NB4 (cell line): ENCODE results near the gene CHRNE.

Experiments
- DNase-seq: peaks from one replicate; pipeline ENCODE4 v3.0.0; 2010; ENCODE audit warnings: low read depth
- H3K4me3 ChIP-seq: one replicate; pipeline ENCODE4 v1.5.1; 2011; ENCODE audit warnings: mild to moderate bottlenecking, low read depth, low read length, moderate library complexity
- MAX ChIP-seq: IDR thresholded peaks from 2 replicates; pipeline ENCODE4 v1.6.1; 2011; ENCODE audit warnings: low read depth, low read length
- MYC ChIP-seq: IDR thresholded peaks from 2 replicates; pipeline ENCODE4 v1.6.1; 2011; ENCODE audit warnings: low read depth, low read length
- POLR2A ChIP-seq: IDR thresholded peaks from 2 replicates; pipeline ENCODE4 v1.6.1; 2011; ENCODE audit warnings: mild to moderate bottlenecking; ENCODE audit not compliant: insufficient read length; ENCODE audit errors: extremely low read depth
- TF ChIP-seq, protein P1 (sequence below): IDR thresholded peaks from one replicate; pipeline ENCODE4 v1.5.1; 2012; ENCODE audit warnings: low read depth, low read length

CHRNE gene

DNA sequence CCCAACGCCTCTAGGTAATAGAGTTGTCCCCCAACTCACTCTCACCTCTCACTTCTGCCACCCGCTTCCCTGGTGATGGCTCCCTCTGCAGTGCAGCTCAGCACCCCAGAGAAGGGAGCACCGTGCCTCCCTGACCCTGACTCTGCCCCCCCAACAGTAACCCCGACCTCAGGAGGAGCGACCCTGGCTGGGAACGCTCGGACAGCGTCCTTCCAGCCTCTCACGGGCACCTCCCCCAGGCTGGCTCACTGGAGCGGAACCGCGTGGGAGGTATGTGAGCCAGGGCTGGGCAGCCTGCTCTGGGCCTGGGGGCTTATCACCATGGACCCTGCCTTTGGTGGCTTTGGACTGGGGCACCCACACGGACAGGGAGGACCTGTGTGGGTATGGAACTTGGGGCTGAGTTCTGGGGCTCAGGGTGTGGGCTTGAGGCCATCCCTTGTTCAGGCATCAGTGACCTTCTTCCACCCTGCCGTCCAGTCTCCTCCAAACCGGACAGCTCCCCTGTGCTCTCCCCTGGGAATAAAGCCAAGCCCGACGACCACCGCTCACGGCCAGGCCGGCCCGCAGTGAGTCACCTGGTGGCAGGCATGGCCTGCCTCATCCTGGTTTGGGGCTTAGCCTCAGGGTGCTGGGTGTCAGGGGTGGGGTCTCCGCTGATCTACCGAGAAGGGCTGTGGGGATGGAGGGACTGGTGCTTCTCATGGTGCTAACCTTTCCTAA, 10.2 kb downstream of the CHRNE start:
- no peak overlapping the region for H3K4me3 ChIP-seq
- TF ChIP-seq POLR2A (no peak), MAX (no peak), MYC (no peak)
- TF ChIP-seq, protein P1, sequence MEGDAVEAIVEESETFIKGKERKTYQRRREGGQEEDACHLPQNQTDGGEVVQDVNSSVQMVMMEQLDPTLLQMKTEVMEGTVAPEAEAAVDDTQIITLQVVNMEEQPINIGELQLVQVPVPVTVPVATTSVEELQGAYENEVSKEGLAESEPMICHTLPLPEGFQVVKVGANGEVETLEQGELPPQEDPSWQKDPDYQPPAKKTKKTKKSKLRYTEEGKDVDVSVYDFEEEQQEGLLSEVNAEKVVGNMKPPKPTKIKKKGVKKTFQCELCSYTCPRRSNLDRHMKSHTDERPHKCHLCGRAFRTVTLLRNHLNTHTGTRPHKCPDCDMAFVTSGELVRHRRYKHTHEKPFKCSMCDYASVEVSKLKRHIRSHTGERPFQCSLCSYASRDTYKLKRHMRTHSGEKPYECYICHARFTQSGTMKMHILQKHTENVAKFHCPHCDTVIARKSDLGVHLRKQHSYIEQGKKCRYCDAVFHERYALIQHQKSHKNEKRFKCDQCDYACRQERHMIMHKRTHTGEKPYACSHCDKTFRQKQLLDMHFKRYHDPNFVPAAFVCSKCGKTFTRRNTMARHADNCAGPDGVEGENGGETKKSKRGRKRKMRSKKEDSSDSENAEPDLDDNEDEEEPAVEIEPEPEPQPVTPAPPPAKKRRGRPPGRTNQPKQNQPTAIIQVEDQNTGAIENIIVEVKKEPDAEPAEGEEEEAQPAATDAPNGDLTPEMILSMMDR: no peak
- DNase-seq: no peak

GRCh38 chr17:4891411-4892410, 11.2 kb downstream of the CHRNE start:
- no peak for DNase-seq
- no peak overlapping the region for H3K4me3 ChIP-seq
- TF ChIP-seq POLR2A (no peak), MAX (no peak), MYC (no peak)
- TF ChIP-seq, protein P1: no peak

DNA sequence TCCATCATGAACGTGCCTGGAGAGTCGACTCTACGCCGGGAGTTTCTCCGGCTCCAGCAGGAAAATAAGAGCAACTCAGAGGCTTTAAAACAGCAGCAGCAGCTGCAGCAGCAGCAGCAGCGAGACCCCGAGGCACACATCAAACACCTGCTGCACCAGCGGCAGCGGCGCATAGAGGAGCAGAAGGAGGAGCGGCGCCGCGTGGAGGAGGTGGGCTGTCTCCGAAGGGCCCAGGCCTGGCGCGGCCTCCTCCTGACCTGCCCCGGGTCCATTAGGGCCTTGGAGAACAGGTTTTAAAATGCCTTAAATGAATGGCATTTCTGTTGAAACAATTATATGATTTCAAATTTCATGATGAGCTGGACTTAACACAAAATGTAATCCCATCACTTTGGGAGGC, 15.3 kb downstream of the CHRNE start:
- H3K4me3 ChIP-seq: no peak overlapping the region
- DNase-seq: no peak
- no peak for TF ChIP-seq MYC
- TF ChIP-seq MAX: no peak
- TF ChIP-seq POLR2A: no peak
- TF ChIP-seq, protein P1: no peak

GRCh38 chr17:4886830-4887229, 16.1 kb downstream of the CHRNE start:
- no peak for DNase-seq
- no peak overlapping the region for H3K4me3 ChIP-seq
- TF ChIP-seq, protein P1: no peak
- TF ChIP-seq POLR2A: no peak
- TF ChIP-seq MAX: no peak
- no peak for TF ChIP-seq MYC

DNA sequence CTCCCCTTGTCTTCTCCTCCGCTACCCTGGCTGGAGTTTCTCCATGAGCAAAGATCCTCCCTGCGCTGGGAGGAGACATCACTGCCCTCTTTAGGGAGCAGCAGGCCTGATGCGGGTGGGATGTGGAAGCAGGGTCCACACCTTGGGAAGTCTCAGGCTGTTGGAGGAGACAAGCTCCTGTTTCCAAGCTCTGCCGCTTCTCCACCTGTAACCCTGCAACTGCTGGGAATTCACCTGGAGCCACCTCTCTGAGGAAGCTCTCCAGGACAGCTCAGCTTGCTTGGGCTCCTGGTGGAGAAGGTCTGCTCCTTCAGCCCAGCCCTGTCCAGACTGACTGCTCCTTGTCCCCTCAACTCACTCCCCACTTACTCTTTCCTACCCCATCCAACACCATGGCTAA, 18.4 kb downstream of the CHRNE start:
- no peak overlapping the region for H3K4me3 ChIP-seq
- no peak for DNase-seq
- TF ChIP-seq, protein P1: no peak
- TF ChIP-seq MAX (no peak), POLR2A (no peak), MYC (no peak)
